ENCODE measurements around the gene WDR76. TPM values are rescaled to one million over a fixed set of nuclear protein-coding genes. Genes with fewer than 3 reads are reported as not detected.
A peak's percentile ranks its signal among the peaks of the same experiment; 100 is the strongest.

The WDR76 gene
- total RNA-seq, 1 experiment from 2014 or later: 29.6 TPM

DNA sequence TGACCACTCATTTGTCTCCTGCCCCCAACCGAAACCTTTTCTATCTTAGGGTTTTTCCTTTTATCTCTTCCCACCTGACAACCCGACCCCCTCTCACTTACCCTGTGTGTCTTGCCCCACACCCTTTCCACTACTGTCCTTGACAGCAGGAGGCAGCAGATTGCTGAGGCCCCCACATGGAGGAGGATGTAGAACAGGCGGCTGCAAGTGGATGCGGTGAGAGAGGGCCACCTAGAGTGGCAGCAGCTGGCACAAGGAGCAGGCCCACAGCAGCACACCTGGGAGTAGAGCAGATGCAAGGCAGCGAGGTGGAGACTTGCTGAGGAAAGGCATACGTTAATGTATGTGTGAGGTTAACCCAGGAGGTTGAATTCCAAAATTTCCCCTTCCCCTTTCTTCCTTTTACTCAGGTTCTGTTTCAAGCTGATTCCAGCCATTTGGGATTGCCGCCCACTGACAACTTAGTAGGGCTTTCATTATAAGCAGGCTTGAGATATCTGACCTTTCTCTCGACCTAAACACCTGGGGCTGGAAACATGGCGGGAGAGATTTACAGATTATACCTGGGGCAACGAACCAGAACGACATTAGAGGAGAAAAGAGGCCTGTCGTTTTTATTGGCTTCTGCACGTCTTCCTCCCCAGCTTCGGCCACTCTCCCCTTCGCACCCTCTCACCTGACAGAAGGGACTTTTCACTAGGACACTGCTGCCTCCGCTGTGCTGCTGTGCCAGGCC is 27.4 kb upstream of the WDR76 start:
- no peak overlapping the region for H2AK5ac ChIP-seq (ENCODE audit: insufficient read length, low read length)
- no peak overlapping the region for H3K4me2 ChIP-seq (ENCODE audit: insufficient read depth, insufficient read length, low read length)
- H3K23me2 ChIP-seq (ENCODE audit: insufficient read length, low read depth, low read length, poor library complexity, severe bottlenecking): peaks cover 4% of the 10 kb centered on the region
- peaks cover 9% of the 10 kb centered on the region; the same call in 1 of the 2 replicates for H3K4me1 ChIP-seq (ENCODE audit: insufficient read depth, low read length)
- H3K9me3 ChIP-seq (ENCODE audit: control insufficient read depth, low read depth, low read length): no peaks in the 10 kb centered on the region
- H3K79me1 ChIP-seq (ENCODE audit: insufficient read depth, low read depth, low read length, poor library complexity, severe bottlenecking): peaks cover under 1% of the 10 kb centered on the region
- TF ChIP-seq, protein P1, sequence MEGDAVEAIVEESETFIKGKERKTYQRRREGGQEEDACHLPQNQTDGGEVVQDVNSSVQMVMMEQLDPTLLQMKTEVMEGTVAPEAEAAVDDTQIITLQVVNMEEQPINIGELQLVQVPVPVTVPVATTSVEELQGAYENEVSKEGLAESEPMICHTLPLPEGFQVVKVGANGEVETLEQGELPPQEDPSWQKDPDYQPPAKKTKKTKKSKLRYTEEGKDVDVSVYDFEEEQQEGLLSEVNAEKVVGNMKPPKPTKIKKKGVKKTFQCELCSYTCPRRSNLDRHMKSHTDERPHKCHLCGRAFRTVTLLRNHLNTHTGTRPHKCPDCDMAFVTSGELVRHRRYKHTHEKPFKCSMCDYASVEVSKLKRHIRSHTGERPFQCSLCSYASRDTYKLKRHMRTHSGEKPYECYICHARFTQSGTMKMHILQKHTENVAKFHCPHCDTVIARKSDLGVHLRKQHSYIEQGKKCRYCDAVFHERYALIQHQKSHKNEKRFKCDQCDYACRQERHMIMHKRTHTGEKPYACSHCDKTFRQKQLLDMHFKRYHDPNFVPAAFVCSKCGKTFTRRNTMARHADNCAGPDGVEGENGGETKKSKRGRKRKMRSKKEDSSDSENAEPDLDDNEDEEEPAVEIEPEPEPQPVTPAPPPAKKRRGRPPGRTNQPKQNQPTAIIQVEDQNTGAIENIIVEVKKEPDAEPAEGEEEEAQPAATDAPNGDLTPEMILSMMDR (conservative IDR thresholded peaks at IDR 0.05): no peak
- H3K18ac ChIP-seq (ENCODE audit: insufficient read length, low read depth, low read length): no peak overlapping the region
- DNase-seq: peak; percentile 51
- H4K91ac ChIP-seq (ENCODE audit: insufficient read length, low read depth, low read length): no peak overlapping the region
- H3K27ac ChIP-seq (ENCODE audit: insufficient read length, low read depth, low read length): no peak overlapping the region
- H4K20me1 ChIP-seq (ENCODE audit: control insufficient read depth, insufficient read depth, insufficient read length): no peaks in the 10 kb centered on the region
- Mint-ChIP-seq H3K4me3 (peak overlapping the region in 1 of 2 experiments; percentile 99; a peak in 2 of 5 replicates), H3K9me3 (no peaks in the 10 kb centered on the region), H3K27ac (peak overlapping the region in 2 of 3 experiments; percentile 87 to 94; a peak in 4 of 7 replicates), H3K27me3 (ENCODE audit: low read depth) (no peaks in the 10 kb centered on the region; the same call in 1 of the 2 replicates), H3K4me1 (peaks cover 59 to 64% of the 10 kb centered on the region in 2 experiments), H3K36me3 (ENCODE audit: insufficient read depth in 1 of 3, low read depth in 3 of 3) (peaks cover 43 to 81% (median 55%) of the 10 kb centered on the region in 3 experiments)
- no peaks in the 10 kb centered on the region for H3K27me3 ChIP-seq (ENCODE audit: insufficient read depth, low read length)
- no peak overlapping the region for H2BK120ac ChIP-seq (ENCODE audit: low read depth, low read length, poor library complexity, severe bottlenecking)
- no peak overlapping the region for H2BK20ac ChIP-seq (ENCODE audit: low read depth, low read length, poor library complexity, severe bottlenecking)
- no peak overlapping the region for H3T11ph ChIP-seq (ENCODE audit: low read length)
- no peak overlapping the region for H3K14ac ChIP-seq (ENCODE audit: insufficient read depth, low read length)
- H3K23ac ChIP-seq (ENCODE audit: insufficient read length, low read depth, low read length): no peak overlapping the region
- H2AFZ ChIP-seq (ENCODE audit: low read length): no peak overlapping the region
- H2BK15ac ChIP-seq (ENCODE audit: low read depth, low read length): no peak overlapping the region
- H3K4ac ChIP-seq (ENCODE audit: low read depth, low read length): no peak overlapping the region
- no CpG with 5 or more reads among the region's 16 CpGs for WGBS (ENCODE audit: extremely low coverage, insufficient read length, low lambda C conversion rate)
- no peak overlapping the region for H4K5ac ChIP-seq (ENCODE audit: insufficient read length, low read depth, low read length)
- no peaks in the 10 kb centered on the region for H3K79me2 ChIP-seq (ENCODE audit: insufficient read depth, low read length)
- no peak overlapping the region for H3K9ac ChIP-seq (ENCODE audit: extremely low read depth, insufficient read length, low read length)
- H4K8ac ChIP-seq (replicated peaks; ENCODE audit: insufficient read length, low read depth, low read length): no peak overlapping the region
- no peak overlapping the region for H2BK12ac ChIP-seq (ENCODE audit: insufficient read length, low read depth, low read length)
- H3K56ac ChIP-seq (ENCODE audit: insufficient read length, low read depth, low read length): no peak overlapping the region
- H2BK5ac ChIP-seq (ENCODE audit: insufficient read length, low read length): no peak overlapping the region
